Muscle layer of colon (tissue), 2 donors: ENCODE data around the gene PARS2.

Experiments
- H3K27ac ChIP-seq: one replicate; pipeline ENCODE4 v1.7.0; 2013; ENCODE audit warnings: low read depth, mild to moderate bottlenecking, low read length, moderate library complexity
- H3K27me3 ChIP-seq, 2 donors: one replicate each; pipeline ENCODE4 v1.7.0; 2013; ENCODE audit warnings: low read length in 2 of 2, mild to moderate bottlenecking in 2 of 2; ENCODE audit not compliant: insufficient read depth in 2 of 2, control insufficient read depth in 1 of 2
- H3K36me3 ChIP-seq: one replicate; pipeline ENCODE4 v1.7.0; 2013; ENCODE audit warnings: mild to moderate bottlenecking, low read length; ENCODE audit not compliant: insufficient read depth
- H3K4me1 ChIP-seq: one replicate; pipeline ENCODE4 v1.7.0; 2013; ENCODE audit warnings: mild to moderate bottlenecking, low read length; ENCODE audit not compliant: insufficient read depth
- H3K4me3 ChIP-seq, 2 donors: one replicate each; pipeline ENCODE4 v1.7.0; 2013; ENCODE audit warnings: low read length in 2 of 2, low read depth in 1 of 2, mild to moderate bottlenecking in 1 of 2, moderate library complexity in 1 of 2
- H3K9ac ChIP-seq: one replicate; pipeline ENCODE4 v1.7.0; 2013; ENCODE audit warnings: low read length
- H3K9me3 ChIP-seq: one replicate; pipeline ENCODE4 v1.7.0; 2013; ENCODE audit warnings: mild to moderate bottlenecking, low read length
- donor health status: abdominal sarcoma.
- donor health status: Adenocarcinoma of cecum.

The PARS2 gene

DNA sequence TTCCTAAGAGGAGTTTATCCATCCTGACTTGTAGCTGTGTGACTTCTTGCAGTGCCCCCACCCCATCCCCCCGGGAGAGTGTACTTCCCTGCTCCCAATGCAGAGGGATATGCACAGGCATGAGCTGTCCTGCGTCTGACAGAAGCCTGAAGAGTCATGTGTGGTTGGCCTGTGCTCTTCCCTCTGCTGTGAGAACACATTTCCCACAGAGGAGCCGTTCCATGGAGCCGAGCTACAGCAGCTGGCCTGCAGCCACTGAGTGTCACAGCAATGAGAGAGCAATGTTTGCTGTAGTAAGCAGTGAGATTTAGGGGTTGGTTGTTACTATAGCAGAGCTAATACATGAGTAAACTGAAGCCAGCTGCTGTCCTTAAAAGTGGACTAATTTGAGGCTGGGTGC is 22.0 kb downstream of the PARS2 start:
- H3K4me1 ChIP-seq: peaks cover 6% of the 10 kb centered on the region
- H3K27ac ChIP-seq: no peak overlapping the region
- no peak overlapping the region for H3K9ac ChIP-seq
- H3K27me3 ChIP-seq: no peaks in the 10 kb centered on the region
- H3K4me3 ChIP-seq: no peak overlapping the region
- H3K9me3 ChIP-seq: no peaks in the 10 kb centered on the region
- H3K36me3 ChIP-seq: peaks cover 47% of the 10 kb centered on the region

DNA sequence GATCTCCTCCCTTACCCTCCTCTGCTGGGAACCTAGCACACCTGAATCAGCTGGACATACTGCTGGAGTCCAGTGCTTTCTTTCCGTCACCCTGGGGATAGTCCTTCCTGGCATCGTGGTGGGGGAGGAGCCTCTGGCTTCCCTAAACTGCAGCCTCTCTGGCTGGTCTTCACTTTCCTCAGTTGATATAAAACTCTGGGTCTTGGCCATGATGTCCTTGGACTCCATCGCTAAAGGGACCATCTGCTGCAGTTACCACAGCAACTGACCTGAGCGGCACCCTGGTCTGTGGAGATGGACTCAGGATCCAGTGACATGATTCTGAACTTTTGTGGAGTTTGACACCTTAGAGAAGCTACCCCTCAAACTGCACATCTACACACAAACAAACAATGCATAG is 22.8 kb downstream of the PARS2 start:
- Histone ChIP-seq H3K27ac (no peak overlapping the region), H3K9ac (no peak overlapping the region), H3K36me3 (peaks cover 55% of the 10 kb centered on the region), H3K27me3 (no peaks in the 10 kb centered on the region), H3K4me1 (no peaks in the 10 kb centered on the region), H3K9me3 (no peaks in the 10 kb centered on the region), H3K4me3 (no peak overlapping the region)

DNA sequence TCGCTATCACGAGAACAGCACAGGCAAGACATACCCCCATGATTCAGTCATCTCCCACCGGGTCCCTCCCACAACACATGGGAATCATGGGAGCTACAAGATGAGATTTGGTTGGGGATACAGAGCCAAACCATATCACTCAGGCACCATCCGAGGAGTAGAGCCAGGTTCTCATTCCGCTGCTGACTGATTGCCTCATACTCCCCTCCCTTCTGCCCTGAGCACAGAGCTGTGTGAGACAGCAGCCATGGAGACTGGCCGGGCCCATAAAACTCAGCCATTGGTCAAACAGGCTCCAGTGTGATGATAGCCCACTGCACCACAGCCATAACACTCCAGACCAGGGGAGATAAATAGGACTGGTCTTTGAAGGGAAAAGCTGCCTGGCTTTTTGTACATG is 26.1 kb downstream of the PARS2 start:
- Histone ChIP-seq H3K27me3 (no peaks in the 10 kb centered on the region), H3K4me3 (no peak overlapping the region), H3K36me3 (peaks cover 55% of the 10 kb centered on the region), H3K9ac (no peak overlapping the region), H3K27ac (no peak overlapping the region), H3K4me1 (no peaks in the 10 kb centered on the region), H3K9me3 (no peaks in the 10 kb centered on the region)

DNA sequence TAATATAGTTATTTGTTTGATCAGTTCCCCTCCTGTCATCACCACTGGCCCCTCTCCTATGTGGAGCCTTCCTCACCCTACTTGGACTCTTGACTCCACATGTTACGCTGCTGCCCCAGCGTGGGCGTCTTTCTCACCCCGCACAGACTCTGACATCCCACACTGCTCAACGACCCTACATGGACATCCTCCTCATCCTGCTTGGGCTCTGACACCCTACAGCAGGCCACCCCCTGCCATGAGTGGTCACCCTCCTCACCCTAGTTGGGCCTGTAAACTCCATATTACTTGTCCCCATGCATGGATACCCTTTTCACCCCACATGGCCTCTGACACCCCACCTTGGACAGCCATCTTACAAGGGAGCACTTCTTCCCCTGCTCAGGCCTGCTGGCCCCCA is 27.6 kb downstream of the PARS2 start:
- Histone ChIP-seq H3K36me3 (peaks cover 48% of the 10 kb centered on the region), H3K9ac (no peak overlapping the region), H3K4me3 (no peak overlapping the region), H3K4me1 (no peaks in the 10 kb centered on the region), H3K27ac (no peak overlapping the region), H3K9me3 (no peaks in the 10 kb centered on the region), H3K27me3 (no peaks in the 10 kb centered on the region)

DNA sequence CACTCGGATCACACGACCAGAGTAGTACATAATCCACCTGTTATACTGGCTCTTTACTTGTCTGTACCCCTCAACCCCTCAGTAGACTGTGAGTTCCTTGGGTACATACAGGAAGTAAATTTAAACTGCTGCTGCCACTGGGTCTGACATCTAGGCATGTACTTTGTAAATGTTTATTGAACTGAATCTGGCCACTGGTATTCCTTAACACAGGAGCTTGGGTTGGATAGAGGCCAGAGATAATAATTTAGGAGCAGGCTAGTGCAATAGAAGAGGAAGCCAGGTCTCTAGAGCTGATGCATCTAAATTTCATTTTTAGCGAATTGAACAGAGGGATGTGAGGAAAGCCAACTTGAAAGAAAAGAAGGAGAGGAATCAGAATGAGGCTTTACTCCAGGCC is 36.3 kb downstream of the PARS2 start:
- H3K9ac ChIP-seq: no peak overlapping the region
- peaks cover 52% of the 10 kb centered on the region for H3K36me3 ChIP-seq
- H3K27me3 ChIP-seq: no peaks in the 10 kb centered on the region
- no peaks in the 10 kb centered on the region for H3K9me3 ChIP-seq
- no peak overlapping the region for H3K27ac ChIP-seq
- H3K4me1 ChIP-seq: peaks cover 10% of the 10 kb centered on the region
- no peak overlapping the region for H3K4me3 ChIP-seq

DNA sequence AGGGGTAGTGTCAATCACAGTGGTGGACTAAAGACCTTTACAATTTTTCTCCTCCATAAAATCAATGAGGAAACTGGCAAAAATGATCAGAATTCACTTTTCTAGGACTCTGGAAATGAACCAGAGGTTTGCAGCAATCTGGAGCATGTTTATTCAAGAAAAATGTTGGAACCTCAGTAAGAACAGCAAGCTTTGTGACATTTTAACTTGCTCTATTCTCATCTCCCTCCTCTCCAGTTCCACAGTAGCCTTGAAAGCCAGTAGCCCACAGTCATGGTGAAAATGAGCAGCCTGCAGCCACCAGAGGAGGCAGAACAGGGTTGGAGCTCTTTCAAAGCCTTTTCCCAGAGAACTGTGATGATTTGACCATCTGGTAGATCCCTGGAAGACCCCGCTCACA is 39.6 kb downstream of the PARS2 start:
- H3K36me3 ChIP-seq: peaks cover 58% of the 10 kb centered on the region
- no peak overlapping the region for H3K4me3 ChIP-seq
- no peaks in the 10 kb centered on the region for H3K27me3 ChIP-seq
- H3K9me3 ChIP-seq: no peaks in the 10 kb centered on the region
- H3K27ac ChIP-seq: no peak overlapping the region
- no peak overlapping the region for H3K9ac ChIP-seq
- peaks cover 10% of the 10 kb centered on the region for H3K4me1 ChIP-seq

DNA sequence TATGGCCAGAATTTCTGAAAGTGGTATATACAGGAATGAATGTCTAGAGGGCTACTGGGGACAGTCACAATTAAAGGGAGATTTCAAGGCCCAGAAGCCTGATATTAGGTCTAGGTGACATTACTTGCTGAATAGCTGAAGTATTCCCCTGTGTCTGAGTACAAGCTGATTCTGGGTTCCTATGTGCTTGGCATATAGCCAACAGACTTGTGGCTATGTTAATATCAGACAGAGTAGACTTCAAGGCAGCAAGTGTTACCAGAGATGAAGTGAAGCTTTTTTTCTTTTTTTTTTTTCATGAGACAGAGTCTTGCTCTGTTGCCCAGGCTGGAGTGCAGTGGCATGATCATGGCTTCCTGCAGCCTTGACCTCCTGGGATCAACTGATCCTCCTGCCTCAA is 40.3 kb downstream of the PARS2 start:
- Histone ChIP-seq H3K36me3 (peaks cover 59% of the 10 kb centered on the region), H3K27me3 (no peaks in the 10 kb centered on the region), H3K4me1 (peaks cover 10% of the 10 kb centered on the region), H3K4me3 (no peak overlapping the region), H3K9ac (no peak overlapping the region), H3K9me3 (no peaks in the 10 kb centered on the region), H3K27ac (no peak overlapping the region)

DNA sequence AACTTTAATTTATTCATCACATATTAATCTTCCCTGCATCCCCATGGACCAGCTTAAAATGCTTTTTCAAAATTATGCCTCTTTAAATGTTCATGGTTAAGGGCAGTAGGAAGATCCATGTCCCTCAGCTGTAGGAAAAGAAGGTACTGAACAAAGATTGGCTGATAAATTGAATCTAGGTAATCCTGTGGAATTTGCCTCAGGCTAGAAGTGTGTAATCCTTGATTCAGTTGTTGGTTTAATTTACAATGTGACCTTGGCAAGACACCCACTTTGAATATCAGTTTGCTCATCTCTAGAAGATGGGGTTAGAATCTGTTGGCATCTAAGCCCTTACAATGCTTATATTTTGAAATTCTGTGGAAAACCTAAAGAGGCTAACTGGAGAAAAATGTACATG is 42.6 kb downstream of the PARS2 start:
- H3K4me3 ChIP-seq: no peak overlapping the region
- no peak overlapping the region for H3K27ac ChIP-seq
- H3K9ac ChIP-seq: no peak overlapping the region
- peaks cover 5% of the 10 kb centered on the region for H3K4me1 ChIP-seq
- no peaks in the 10 kb centered on the region for H3K9me3 ChIP-seq
- peaks cover 59% of the 10 kb centered on the region for H3K36me3 ChIP-seq
- H3K27me3 ChIP-seq: no peaks in the 10 kb centered on the region

GRCh38 chr1:54716299-54717047 is 47.9 kb downstream of the PARS2 start:
- H3K27ac ChIP-seq: peak overlapping the region; percentile 73
- peaks cover 20% of the 10 kb centered on the region for H3K4me1 ChIP-seq
- H3K9me3 ChIP-seq: no peaks in the 10 kb centered on the region
- peaks cover 20% of the 10 kb centered on the region for H3K36me3 ChIP-seq
- H3K27me3 ChIP-seq: no peaks in the 10 kb centered on the region
- H3K4me3 ChIP-seq: peak overlapping the region; percentile 76 to 91
- peak overlapping the region; percentile 63 for H3K9ac ChIP-seq

GRCh38 chr1:54715493-54716298 is 48.6 kb downstream of the PARS2 start, which contains the start of gene TTC4:
TSS of gene TTC4 (plus strand) at chr1:54715861. CDS start at chr1:54715909, 48 bp downstream.
- Histone ChIP-seq H3K4me3 (peak within 1 kb of the TSS; percentile 76 to 91), H3K9me3 (no peaks in the 10 kb centered on the region), H3K36me3 (peaks cover 16% of the 10 kb centered on the region), H3K4me1 (peaks cover 20% of the 10 kb centered on the region), H3K27ac (peak within 1 kb of the TSS; percentile 73), H3K27me3 (no peaks in the 10 kb centered on the region), H3K9ac (peak within 1 kb of the TSS; percentile 63)

DNA sequence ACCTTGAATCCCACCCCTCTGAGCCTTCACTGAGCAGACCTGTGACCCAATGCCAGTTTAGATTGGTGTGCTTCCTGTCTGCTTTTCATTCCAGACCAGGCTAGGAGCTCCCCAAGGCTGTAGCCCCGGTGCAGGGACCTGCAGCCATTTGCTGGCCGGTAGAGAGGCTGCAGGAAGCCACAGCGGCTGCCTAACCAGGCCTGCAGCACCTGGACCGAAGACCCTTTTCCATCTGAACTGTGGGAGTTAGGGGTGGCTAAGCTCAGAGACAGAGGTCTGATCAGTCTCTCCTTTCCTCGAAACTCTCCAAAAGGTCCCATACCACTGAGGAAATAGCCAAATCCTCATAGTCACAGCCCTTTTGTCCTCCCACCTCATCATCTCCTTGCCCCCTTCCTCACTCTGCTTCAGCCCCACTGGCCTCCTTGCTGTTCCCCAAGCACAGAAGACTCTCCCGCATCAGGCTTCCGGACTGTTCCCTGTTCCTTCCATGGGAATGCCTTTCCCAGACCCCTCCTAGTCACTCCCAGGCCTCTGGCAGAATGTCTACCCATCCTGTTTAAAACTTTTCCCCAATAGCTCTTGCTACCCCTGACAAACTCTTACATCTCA is 49.3 kb downstream of the PARS2 start:
- H3K4me1 ChIP-seq: peaks cover 20% of the 10 kb centered on the region
- H3K36me3 ChIP-seq: peaks cover 12% of the 10 kb centered on the region
- peak overlapping the region; percentile 56 for H3K9ac ChIP-seq
- no peaks in the 10 kb centered on the region for H3K27me3 ChIP-seq
- no peaks in the 10 kb centered on the region for H3K9me3 ChIP-seq
- peak overlapping the region; percentile 73 for H3K27ac ChIP-seq
- peak overlapping the region; percentile 76 to 91 for H3K4me3 ChIP-seq
